ENCODE data around the gene KCNQ1OT1. TPM values are rescaled to one million over a fixed set of nuclear protein-coding genes. Genes with fewer than 3 reads are reported as not detected.

Gene KCNQ1OT1
- total and polyA plus RNA-seq, 4 donors, result 0.65 to 9.8 (median 4.0) TPM

GRCh38 chr11:2576111-2576510 lies 123.7 kb downstream of the KCNQ1OT1 start:
- Histone ChIP-seq H3K27me3 (ENCODE audit: control insufficient read depth, insufficient read depth, low read length) (no peaks in the 10 kb centered on the region), H3K27ac (ENCODE audit: low read depth, low read length) (no peak overlapping the region), H3K9me3 (ENCODE audit: control insufficient read depth, insufficient read depth, low read length) (no peaks in the 10 kb centered on the region), H3K4me1 (ENCODE audit: control insufficient read depth, insufficient read depth, low read length) (peaks cover 66% of the 10 kb centered on the region), H3K36me3 (ENCODE audit: control insufficient read depth, insufficient read depth, low read length) (peaks cover 11% of the 10 kb centered on the region), H3K4me3 (ENCODE audit: low read depth, low read length) (no peak overlapping the region)
- WGBS (ENCODE audit: insufficient coverage), result 73% methylated on average over 11 of the region's 15 CpGs
- no peak for DNase-seq (ENCODE audit: low read depth in 4 of 6, low spot score in 6 of 6)

GRCh38 chr11:2575591-2576051 lies 124.2 kb downstream of the KCNQ1OT1 start:
- no peak for DNase-seq (ENCODE audit: low read depth in 4 of 6, low spot score in 6 of 6)
- no peak overlapping the region for H3K27ac ChIP-seq (ENCODE audit: low read depth, low read length)
- 94% methylated on average over 10 of the region's 17 CpGs for WGBS (ENCODE audit: insufficient coverage)
- H3K27me3 ChIP-seq (ENCODE audit: control insufficient read depth, insufficient read depth, low read length), result no peaks in the 10 kb centered on the region
- no peaks in the 10 kb centered on the region for H3K9me3 ChIP-seq (ENCODE audit: control insufficient read depth, insufficient read depth, low read length)
- H3K4me3 ChIP-seq (ENCODE audit: low read depth, low read length), result no peak overlapping the region
- peaks cover 64% of the 10 kb centered on the region for H3K4me1 ChIP-seq (ENCODE audit: control insufficient read depth, insufficient read depth, low read length)
- H3K36me3 ChIP-seq (ENCODE audit: control insufficient read depth, insufficient read depth, low read length), result peaks cover 9% of the 10 kb centered on the region

- no peak overlapping the region for H3K4me3 ChIP-seq (ENCODE audit: low read depth, low read length)
- H3K9me3 ChIP-seq (ENCODE audit: control insufficient read depth, insufficient read depth, low read length), result no peaks in the 10 kb centered on the region
- DNase-seq (ENCODE audit: low read depth in 4 of 6, low spot score in 6 of 6), result no peak
- H3K36me3 ChIP-seq (ENCODE audit: control insufficient read depth, insufficient read depth, low read length), result peaks cover 13% of the 10 kb centered on the region
- H3K27me3 ChIP-seq (ENCODE audit: control insufficient read depth, insufficient read depth, low read length), result no peaks in the 10 kb centered on the region
- no peak overlapping the region for H3K27ac ChIP-seq (ENCODE audit: low read depth, low read length)
- peaks cover 56% of the 10 kb centered on the region for H3K4me1 ChIP-seq (ENCODE audit: control insufficient read depth, insufficient read depth, low read length)
- WGBS (ENCODE audit: insufficient coverage), result 56% methylated on average over 43 of the region's 45 CpGs
These were observed 125.0 kb downstream of the KCNQ1OT1 start for GRCh38 chr11:2574553-2575535.

- WGBS (ENCODE audit: insufficient coverage), result 88% methylated on average over 11 of the region's 22 CpGs
These were observed 125.7 kb downstream of the KCNQ1OT1 start for GRCh38 chr11:2574043-2574552.

GRCh38 chr11:2573240-2574042 lies 126.4 kb downstream of the KCNQ1OT1 start:
- H3K4me1 ChIP-seq (ENCODE audit: control insufficient read depth, insufficient read depth, low read length), result peaks cover 42% of the 10 kb centered on the region
- peaks cover 16% of the 10 kb centered on the region for H3K36me3 ChIP-seq (ENCODE audit: control insufficient read depth, insufficient read depth, low read length)
- H3K9me3 ChIP-seq (ENCODE audit: control insufficient read depth, insufficient read depth, low read length), result no peaks in the 10 kb centered on the region
- DNase-seq (ENCODE audit: low read depth in 4 of 6, low spot score in 6 of 6), result no peak
- H3K27me3 ChIP-seq (ENCODE audit: control insufficient read depth, insufficient read depth, low read length), result no peaks in the 10 kb centered on the region
- H3K27ac ChIP-seq (ENCODE audit: low read depth, low read length), result no peak overlapping the region
- WGBS (ENCODE audit: insufficient coverage), result 90% methylated on average over 28 of the region's 28 CpGs
- H3K4me3 ChIP-seq (ENCODE audit: low read depth, low read length), result no peak overlapping the region

More at GRCh38 chr11:2574043-2574552, 125.7 kb downstream of the KCNQ1OT1 start:
- H3K4me3 ChIP-seq (ENCODE audit: low read depth, low read length), result no peak overlapping the region
- no peak overlapping the region for H3K27ac ChIP-seq (ENCODE audit: low read depth, low read length)
- H3K4me1 ChIP-seq (ENCODE audit: control insufficient read depth, insufficient read depth, low read length), result peaks cover 48% of the 10 kb centered on the region
- DNase-seq (ENCODE audit: low read depth in 4 of 6, low spot score in 6 of 6), result no peak
- H3K36me3 ChIP-seq (ENCODE audit: control insufficient read depth, insufficient read depth, low read length), result peaks cover 16% of the 10 kb centered on the region
- no peaks in the 10 kb centered on the region for H3K27me3 ChIP-seq (ENCODE audit: control insufficient read depth, insufficient read depth, low read length)
- no peaks in the 10 kb centered on the region for H3K9me3 ChIP-seq (ENCODE audit: control insufficient read depth, insufficient read depth, low read length)

GRCh38 chr11:2572491-2573239 lies 127.1 kb downstream of the KCNQ1OT1 start:
- no peak overlapping the region for H3K27ac ChIP-seq (ENCODE audit: low read depth, low read length)
- no peak overlapping the region for H3K4me3 ChIP-seq (ENCODE audit: low read depth, low read length)
- no peaks in the 10 kb centered on the region for H3K27me3 ChIP-seq (ENCODE audit: control insufficient read depth, insufficient read depth, low read length)
- DNase-seq (ENCODE audit: low read depth in 4 of 6, low spot score in 6 of 6), result no peak
- H3K4me1 ChIP-seq (ENCODE audit: control insufficient read depth, insufficient read depth, low read length), result peaks cover 34% of the 10 kb centered on the region
- H3K36me3 ChIP-seq (ENCODE audit: control insufficient read depth, insufficient read depth, low read length), result peaks cover 16% of the 10 kb centered on the region
- no peaks in the 10 kb centered on the region for H3K9me3 ChIP-seq (ENCODE audit: control insufficient read depth, insufficient read depth, low read length)
- WGBS (ENCODE audit: insufficient coverage), result 96% methylated on average over 33 of the region's 33 CpGs

- no peak for DNase-seq (ENCODE audit: low read depth in 4 of 6, low spot score in 6 of 6)
- WGBS (ENCODE audit: insufficient coverage), result 93% methylated on average over 23 of the region's 23 CpGs
- Histone ChIP-seq H3K4me3 (ENCODE audit: low read depth, low read length) (no peak overlapping the region), H3K27ac (ENCODE audit: low read depth, low read length) (no peak overlapping the region), H3K36me3 (ENCODE audit: control insufficient read depth, insufficient read depth, low read length) (peaks cover 16% of the 10 kb centered on the region), H3K4me1 (ENCODE audit: control insufficient read depth, insufficient read depth, low read length) (peaks cover 25% of the 10 kb centered on the region), H3K27me3 (ENCODE audit: control insufficient read depth, insufficient read depth, low read length) (no peaks in the 10 kb centered on the region), H3K9me3 (ENCODE audit: control insufficient read depth, insufficient read depth, low read length) (no peaks in the 10 kb centered on the region)
These were observed 128.1 kb downstream of the KCNQ1OT1 start for GRCh38 chr11:2571598-2572281.

GRCh38 chr11:2570841-2571597 lies 128.8 kb downstream of the KCNQ1OT1 start:
- no peaks in the 10 kb centered on the region for H3K9me3 ChIP-seq (ENCODE audit: control insufficient read depth, insufficient read depth, low read length)
- H3K4me1 ChIP-seq (ENCODE audit: control insufficient read depth, insufficient read depth, low read length), result peaks cover 21% of the 10 kb centered on the region
- H3K27ac ChIP-seq (ENCODE audit: low read depth, low read length), result no peak overlapping the region
- no peak for DNase-seq (ENCODE audit: low read depth in 4 of 6, low spot score in 6 of 6)
- H3K27me3 ChIP-seq (ENCODE audit: control insufficient read depth, insufficient read depth, low read length), result no peaks in the 10 kb centered on the region
- H3K36me3 ChIP-seq (ENCODE audit: control insufficient read depth, insufficient read depth, low read length), result peaks cover 16% of the 10 kb centered on the region
- no peak overlapping the region for H3K4me3 ChIP-seq (ENCODE audit: low read depth, low read length)
- 96% methylated on average over 25 of the region's 25 CpGs for WGBS (ENCODE audit: insufficient coverage)
